GM13976 (cell line): ENCODE data around the gene CENPQ.
"Not testable (repeated sequence)": the region's sequence is repeated elsewhere in the genome, so short reads cannot be mapped to it uniquely, and the experiment has no call there.

Experiments used
- DNase-seq: peaks from one replicate; pipeline ENCODE4 v3.0.0; 2012; ENCODE audit warnings: low spot score
- CTCF ChIP-seq: IDR thresholded peaks from 2 replicates; pipeline ENCODE4 v1.5.1; 2012; ENCODE audit warnings: borderline replicate concordance, mild to moderate bottlenecking; ENCODE audit not compliant: insufficient read depth; ENCODE audit errors: extremely low read depth, missing control alignments, control extremely low read depth
- in situ Hi-C: fragments of 300-500 bp; cut with MboI; formaldehyde crosslinking; loops from one replicate; pipeline ENCODE4 v1.12.0; 2022; ENCODE audit warnings: low sequenced_read_pairs, mixed read lengths, inconsistent platforms; ENCODE audit not compliant: unreplicated experiment

The CENPQ gene

DNA sequence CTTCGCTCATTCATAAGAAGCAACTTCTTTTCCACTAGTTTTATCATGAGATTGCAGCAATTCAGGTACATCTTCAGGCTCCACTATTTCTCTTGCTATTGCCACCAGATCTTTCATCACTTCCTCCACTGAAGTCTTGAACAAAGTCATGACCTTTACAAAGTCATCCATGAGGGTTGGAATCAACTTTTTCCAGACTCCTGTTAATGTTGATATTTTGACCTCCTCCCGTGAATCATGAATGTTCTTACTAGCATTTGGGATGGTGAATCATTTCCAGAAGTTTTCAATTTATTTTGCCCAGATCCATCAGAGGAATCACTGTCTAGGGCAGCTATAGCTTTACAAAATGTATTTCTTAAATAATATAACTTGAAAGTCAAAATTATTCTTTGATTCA lies 1.5 kb downstream of the CENPQ start:
- in situ Hi-C loops = no loop called here
- TF ChIP-seq CTCF = no peak
- DNase-seq = no peak

GRCh38 chr6:49468042-49468441 lies 4.9 kb downstream of the CENPQ start:
- no peak for DNase-seq
- in situ Hi-C loops = no loop called here
- TF ChIP-seq CTCF = no peak

GRCh38 chr6:49476564-49476963 lies 13.4 kb downstream of the CENPQ start:
- DNase-seq, in situ Hi-C loops: not testable (repeated sequence)

DNA sequence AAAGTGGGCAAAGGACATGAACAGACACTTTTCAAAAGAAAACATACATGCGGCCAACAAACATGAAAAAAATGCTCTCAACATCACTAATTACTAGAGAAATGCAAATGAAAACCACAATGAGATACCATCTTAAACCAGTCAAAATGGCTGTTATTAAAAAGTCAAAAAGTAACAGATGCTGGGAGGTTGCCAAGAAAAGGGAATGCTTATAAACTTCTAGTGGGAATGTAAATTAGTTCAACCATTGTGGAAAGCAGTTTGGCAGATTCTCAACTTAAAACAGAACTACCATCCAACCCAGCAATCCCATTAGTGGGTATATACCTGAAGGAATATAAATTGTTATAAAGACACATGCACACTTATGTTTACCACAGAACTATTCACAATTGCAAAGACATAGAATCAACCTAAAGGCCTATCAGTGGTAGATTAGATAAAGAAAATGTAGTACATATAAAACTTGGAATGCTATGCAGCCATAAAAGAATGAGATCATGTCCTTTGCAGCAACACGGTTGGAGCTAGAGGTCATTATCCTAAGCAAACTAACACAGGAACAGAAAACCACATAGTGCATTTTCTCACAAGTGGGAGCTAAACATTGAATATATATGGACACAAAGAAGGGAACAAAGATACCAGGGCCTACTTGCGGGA lies 16.3 kb downstream of the CENPQ start:
- in situ Hi-C loops = no loop called here
- DNase-seq = no peak
- TF ChIP-seq CTCF = no peak

DNA sequence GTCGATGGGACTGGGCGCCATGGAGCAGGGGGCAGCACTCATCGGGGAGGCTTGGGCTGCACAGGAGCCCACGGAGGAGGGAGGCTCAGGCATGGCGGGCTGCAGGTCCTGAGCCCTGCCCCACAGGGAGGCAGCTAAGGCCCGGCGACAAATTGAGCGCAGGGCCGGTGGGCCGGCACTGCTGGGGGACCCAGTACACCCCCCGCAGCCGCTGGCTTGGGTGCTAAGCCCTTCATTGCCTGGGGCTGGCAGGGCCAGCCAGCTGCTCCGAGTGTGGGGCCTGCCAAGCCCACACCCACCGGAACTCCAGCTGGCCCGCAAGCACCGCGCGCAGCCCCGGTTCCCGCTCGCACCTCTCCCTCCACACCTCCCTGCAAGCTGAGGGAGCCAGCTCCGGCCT lies 18.7 kb downstream of the CENPQ start:
- in situ Hi-C loops, DNase-seq: not testable (repeated sequence)

GRCh38 chr6:49483380-49483779 lies 20.2 kb downstream of the CENPQ start:
- in situ Hi-C loops, DNase-seq: not testable (repeated sequence)

DNA sequence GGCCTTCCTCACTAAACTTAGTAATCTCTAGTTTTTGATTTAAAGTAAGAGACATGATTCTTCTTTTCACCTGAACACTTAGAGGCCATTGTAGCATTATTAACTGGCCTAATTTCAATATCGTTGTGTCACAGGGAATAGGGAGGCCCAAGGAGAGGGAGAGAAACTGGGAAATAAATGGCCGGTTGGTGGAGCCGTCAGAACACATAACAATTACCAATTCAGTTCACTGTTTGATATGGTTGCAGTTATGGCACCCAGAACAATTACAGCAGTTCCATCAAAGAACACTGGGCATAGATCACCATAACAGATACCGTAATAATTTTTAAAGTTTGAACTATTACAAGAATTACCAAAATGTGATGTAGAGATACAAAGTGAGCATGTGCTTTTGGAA lies 27.5 kb downstream of the CENPQ start:
- in situ Hi-C loops = no loop called here
- no peak for DNase-seq
- no peak for TF ChIP-seq CTCF

GRCh38 chr6:49497304-49497703 lies 34.1 kb downstream of the CENPQ start:
- DNase-seq = no peak
- no peak for TF ChIP-seq CTCF
- in situ Hi-C loops = no loop called here

GRCh38 chr6:49499126-49499525 lies 36.0 kb downstream of the CENPQ start:
- in situ Hi-C loops = no loop called here
- no peak for TF ChIP-seq CTCF

More at GRCh38 chr6:49499126-49499525, 36.0 kb downstream of the CENPQ start:
- no peak for DNase-seq
